ENCODE measurements around the gene FAM89B. TPM values are rescaled to one million over a fixed set of nuclear protein-coding genes. Genes with fewer than 3 reads are reported as not detected.

Gene FAM89B
- total and polyA plus RNA-seq, 2 donors (not counting 1 experiment from before 2014, with no cell fraction given), result 30.4 to 50.2 TPM

GRCh38 chr11:65551572-65552387, 20.6 kb upstream of the FAM89B start:
- TF ChIP-seq EZH2 (IDR thresholded peaks at IDR 0.05; ENCODE audit: borderline replicate concordance, insufficient read depth, low read depth, low read length, poor library complexity, severe bottlenecking) (no peak), CTCF (IDR thresholded peaks at IDR 0.05) (peak; percentile 76)
- Mint-ChIP-seq H3K4me1 (peaks cover 66% of the 10 kb centered on the region), H3K9me3 (ENCODE audit: insufficient read depth) (no peaks in the 10 kb centered on the region), H3K4me3 (peak overlapping the region; percentile 61), H3K27me3 (no peaks in the 10 kb centered on the region), H3K27ac (peak overlapping the region; percentile 89)
- Histone ChIP-seq H3K4me1 (ENCODE audit: control insufficient read depth in 2 of 2, insufficient read depth in 2 of 2, low read length in 2 of 2) (peaks cover 42 to 64% of the 10 kb centered on the region in 2 donors), H3K27me3 (replicated peaks in 1 of 4; ENCODE audit: control extremely low read depth in 1 of 4, control insufficient read depth in 3 of 4, insufficient read depth in 4 of 4, low read length in 3 of 4) (no peaks in the 10 kb centered on the region), H3K27ac (ENCODE audit: low read length in 2 of 2) (no peak overlapping the region), H3K36me3 (replicated peaks in 1 of 2; ENCODE audit: control extremely low read depth in 1 of 2, control insufficient read depth in 1 of 2, extremely low read depth in 1 of 2, insufficient read depth in 2 of 2, low read length in 1 of 2) (no peaks in the 10 kb centered on the region), H3K9me3 (ENCODE audit: control extremely low read depth in 1 of 3, control insufficient read depth in 2 of 3, insufficient read depth in 1 of 3, low read length in 2 of 3) (no peaks in the 10 kb centered on the region), H2AFZ (ENCODE audit: insufficient read depth, low read depth, low read length, poor library complexity, severe bottlenecking) (no peak overlapping the region), H3K4me2 (replicated peaks; ENCODE audit: low read depth, low read length, poor library complexity, severe bottlenecking) (peak overlapping the region; percentile 61), H4K20me1 (ENCODE audit: control insufficient read depth, insufficient read depth, low read length, poor library complexity, severe bottlenecking) (no peaks in the 10 kb centered on the region), H3K4me3 (ENCODE audit: control extremely low read depth in 1 of 5, extremely low read depth in 1 of 5, insufficient read depth in 1 of 5, low read depth in 2 of 5, low read length in 4 of 5) (no peak overlapping the region), H3K9ac (ENCODE audit: low read length) (no peak overlapping the region), H3K79me2 (ENCODE audit: control insufficient read depth, insufficient read depth, low read length) (peaks cover 5% of the 10 kb centered on the region)
- DNase-seq (peak; percentile 85), ATAC-seq (ENCODE audit: low read depth) (peak; percentile 85)
- ChIA-PET CTCF (interaction anchor here (0.6 to 4.1 kb wide), 32 partner anchors 10 to 378 kb away, joined by 3 to 108 read pairs (median 4); partner anchors contain the start of genes EHBP1L1, FAM89B, MALAT1 and RELA), POLR2A (interaction anchor here (0.6 to 1.9 kb wide), 8 partner anchors 11 to 160 kb away, joined by 3 to 13 read pairs (median 4); partner anchors contain the start of gene SCYL1)
- intact Hi-C loops (cut with micrococcal nuclease), result loop anchor here (1.0 kb wide), 2 partner anchors 11 to 37 kb away; no protein-coding TSS in a partner anchor
- 31% methylated on average over 17 of the region's 17 CpGs for WGBS (ENCODE audit: insufficient coverage)
